Neural progenitor cell (in vitro differentiated cells): ENCODE data around the gene SLC25A6. TPM values are rescaled to one million over a fixed set of nuclear protein-coding genes. Genes with fewer than 3 reads are reported as not detected.

Experiments used
- DNase-seq: peaks from one replicate; pipeline ENCODE4 v3.0.0-alpha.2; 2016; ENCODE audit warnings: low spot score
- H2AFZ ChIP-seq: fragments of 200-600 bp; sonication (generic); replicated peaks from 2 replicates; pipeline ENCODE4 v1.6.1; 2016; ENCODE audit warnings: antibody characterized with exemption
- H3F3A ChIP-seq: fragments of 200-600 bp; sonication (generic); 2 replicates; pipeline ENCODE4 v1.6.1; 2016; ENCODE audit warnings: antibody characterized with exemption, low read depth
- H3K27ac ChIP-seq: fragments of 200-600 bp; sonication (generic); 2 replicates; pipeline ENCODE4 v1.5.1; 2016; ENCODE audit warnings: mild to moderate bottlenecking
- H3K27me3 ChIP-seq: fragments of 200-600 bp; sonication (generic); 2 replicates; pipeline ENCODE4 v1.6.1; 2016; ENCODE audit warnings: mild to moderate bottlenecking, moderate library complexity
- H3K36me3 ChIP-seq: fragments of 200-600 bp; sonication (generic); 2 replicates; pipeline ENCODE4 v1.5.1; 2016
- H3K4me1 ChIP-seq: fragments of 200-600 bp; sonication (generic); 2 replicates; pipeline ENCODE4 v1.6.1; 2016; ENCODE audit warnings: mixed run types
- H3K4me2 ChIP-seq: fragments of 200-600 bp; sonication (generic); 2 replicates; pipeline ENCODE4 v1.6.1; 2016
- H3K4me3 ChIP-seq: fragments of 200-600 bp; sonication (generic); 2 replicates; pipeline ENCODE4 v1.5.1; 2016
- H3K79me2 ChIP-seq: fragments of 200-600 bp; sonication (generic); 2 replicates; pipeline ENCODE4 v1.6.1; 2016; ENCODE audit warnings: low read depth
- H3K9ac ChIP-seq: fragments of 200-600 bp; sonication (generic); 2 replicates; pipeline ENCODE4 v1.6.1; 2016
- H3K9me3 ChIP-seq: fragments of 200-600 bp; sonication (generic); 2 replicates; pipeline ENCODE4 v1.5.1; 2016; ENCODE audit warnings: low read depth
- H4K20me1 ChIP-seq: fragments of 200-600 bp; sonication (generic); 2 replicates; pipeline ENCODE4 v1.6.1; 2016; ENCODE audit warnings: low read depth
- H3K27ac Mint-ChIP-seq: 3 replicates; pipeline ENCODE4 v1.8.0; 2021; ENCODE audit warnings: mixed read lengths
- H3K27me3 Mint-ChIP-seq: 2 replicates; pipeline ENCODE4 v1.8.0; 2022; ENCODE audit warnings: low read depth, mild to moderate bottlenecking, inconsistent platforms, moderate library complexity, mixed read lengths; ENCODE audit not compliant: insufficient read depth
- H3K36me3 Mint-ChIP-seq: 3 replicates; pipeline ENCODE4 v1.8.0; 2021; ENCODE audit warnings: mixed read lengths
- H3K4me1 Mint-ChIP-seq: 3 replicates; pipeline ENCODE4 v1.8.0; 2021; ENCODE audit warnings: mixed read lengths
- H3K4me3 Mint-ChIP-seq: 3 replicates; pipeline ENCODE4 v1.8.0; 2021; ENCODE audit warnings: mild to moderate bottlenecking, moderate library complexity, mixed read lengths
- H3K9me3 Mint-ChIP-seq: 3 replicates; pipeline ENCODE4 v1.8.0; 2020; ENCODE audit warnings: mixed read lengths
- CTCF ChIP-seq: fragments of 200-600 bp; sonication (generic); IDR thresholded peaks from 2 replicates; pipeline ENCODE4 v1.5.1; 2017; ENCODE audit warnings: antibody characterized with exemption, mild to moderate bottlenecking
- EZH2 ChIP-seq: fragments of 200-600 bp; sonication (generic); IDR thresholded peaks from 2 replicates; pipeline ENCODE4 v1.6.1; 2017; ENCODE audit warnings: antibody characterized with exemption, mild to moderate bottlenecking, moderate library complexity
- EZH2phosphoT487 ChIP-seq: fragments of 200-600 bp; sonication (generic); IDR thresholded peaks from 2 replicates; pipeline ENCODE4 v1.6.1; 2017; ENCODE audit warnings: antibody characterized with exemption
- total RNA-seq: library from RNA; depleted of rRNA; stranded (reverse); fragments of >200 nt; gene quantifications from 2 replicates; pipeline ENCODE4 v1.2.3, GENCODE V29; 2015; ENCODE audit warnings: low replicate concordance

SLC25A6 gene
- total RNA-seq, 1 donor from 2014 or later, result 193 TPM

GRCh38 chrX:1403228-1403627, 11.3 kb upstream of the SLC25A6 start:
- H3F3A ChIP-seq, result peaks cover 9% of the 10 kb centered on the region
- Mint-ChIP-seq H3K9me3 (no peaks in the 10 kb centered on the region), H3K4me1 (no peaks in the 10 kb centered on the region), H3K27ac (no peak overlapping the region), H3K4me3 (no peak overlapping the region), H3K27me3 (no peaks in the 10 kb centered on the region), H3K36me3 (no peaks in the 10 kb centered on the region)
- no peak overlapping the region for H3K27ac ChIP-seq
- no peak overlapping the region for H3K9ac ChIP-seq
- no peak for TF ChIP-seq CTCF
- no peak for TF ChIP-seq EZH2phosphoT487
- no peak for TF ChIP-seq EZH2
- no peaks in the 10 kb centered on the region for H3K9me3 ChIP-seq
- H4K20me1 ChIP-seq, result no peaks in the 10 kb centered on the region
- DNase-seq, result no peak
- H3K4me3 ChIP-seq, result no peak overlapping the region
- no peak overlapping the region for H2AFZ ChIP-seq
- H3K4me2 ChIP-seq, result no peak overlapping the region
- H3K36me3 ChIP-seq, result peaks cover 9% of the 10 kb centered on the region
- no peaks in the 10 kb centered on the region for H3K27me3 ChIP-seq
- no peaks in the 10 kb centered on the region for H3K4me1 ChIP-seq
- no peaks in the 10 kb centered on the region for H3K79me2 ChIP-seq

- Histone ChIP-seq H3F3A (peaks cover 9% of the 10 kb centered on the region), H3K27ac (peak overlapping the region; percentile 6), H2AFZ (no peak overlapping the region), H3K27me3 (no peaks in the 10 kb centered on the region), H3K9me3 (no peaks in the 10 kb centered on the region), H3K4me3 (no peak overlapping the region), H3K9ac (no peak overlapping the region), H3K4me1 (no peaks in the 10 kb centered on the region), H3K4me2 (no peak overlapping the region), H4K20me1 (no peaks in the 10 kb centered on the region), H3K36me3 (peaks cover 9% of the 10 kb centered on the region), H3K79me2 (no peaks in the 10 kb centered on the region)
- TF ChIP-seq CTCF (no peak), EZH2 (no peak), EZH2phosphoT487 (no peak)
- no peaks in the 10 kb centered on the region for H3K4me1 Mint-ChIP-seq
- H3K9me3 Mint-ChIP-seq, result no peaks in the 10 kb centered on the region
- DNase-seq, result no peak
- H3K4me3 Mint-ChIP-seq, result no peak overlapping the region
- H3K27me3 Mint-ChIP-seq, result no peaks in the 10 kb centered on the region
- H3K36me3 Mint-ChIP-seq, result no peaks in the 10 kb centered on the region
- no peak overlapping the region for H3K27ac Mint-ChIP-seq
Observed at GRCh38 chrX:1401611-1402430, 9.9 kb upstream of the SLC25A6 start.

- H3K27me3 ChIP-seq, result no peaks in the 10 kb centered on the region
- H3K4me3 ChIP-seq, result no peak overlapping the region
- peaks cover 1% of the 10 kb centered on the region for H3K79me2 ChIP-seq
- Mint-ChIP-seq H3K27ac (no peak overlapping the region), H3K9me3 (no peaks in the 10 kb centered on the region), H3K4me1 (peaks cover 3% of the 10 kb centered on the region), H3K36me3 (peaks cover 4% of the 10 kb centered on the region), H3K4me3 (no peak overlapping the region), H3K27me3 (no peaks in the 10 kb centered on the region)
- H3K36me3 ChIP-seq, result peaks cover 9% of the 10 kb centered on the region
- no peak overlapping the region for H3K9ac ChIP-seq
- peaks cover 9% of the 10 kb centered on the region for H3F3A ChIP-seq
- no peak overlapping the region for H2AFZ ChIP-seq
- no peak overlapping the region for H3K27ac ChIP-seq
- no peaks in the 10 kb centered on the region for H4K20me1 ChIP-seq
- no peak overlapping the region for H3K4me2 ChIP-seq
- no peaks in the 10 kb centered on the region for H3K9me3 ChIP-seq
- TF ChIP-seq EZH2, result no peak
- no peak for TF ChIP-seq EZH2phosphoT487
- no peak for TF ChIP-seq CTCF
- no peaks in the 10 kb centered on the region for H3K4me1 ChIP-seq
- DNase-seq, result peak; percentile 26
Observed at GRCh38 chrX:1400742-1401471, 9.0 kb upstream of the SLC25A6 start.
